ENCODE measurements around the gene MTM1.

Gene MTM1

GRCh38 chrX:150568320-150569154 lies at the start of gene MTM1:
TSS of gene MTM1 (plus strand) at chrX:150568621. CDS start at chrX:150592615, 23,994 bp downstream.
- peak; percentile 63 for DNase-seq (ENCODE audit: low read depth)

GRCh38 chrX:150522494-150522893 lies 45.9 kb upstream of the MTM1 start:
- DNase-seq (ENCODE audit: low read depth) = no peak

GRCh38 chrX:150525061-150525919 lies 43.1 kb upstream of the MTM1 start:
- DNase-seq (ENCODE audit: low read depth) = no peak

GRCh38 chrX:150526692-150527091 lies 41.7 kb upstream of the MTM1 start:
- DNase-seq (ENCODE audit: low read depth) = no peak

- DNase-seq (ENCODE audit: low read depth) = no peak
These were observed 41.3 kb upstream of the MTM1 start for GRCh38 chrX:150527108-150527507.

GRCh38 chrX:150529587-150529986 lies 38.8 kb upstream of the MTM1 start:
- DNase-seq (ENCODE audit: low read depth) = no peak

- DNase-seq (ENCODE audit: low read depth) = no peak
These were observed 37.6 kb upstream of the MTM1 start for GRCh38 chrX:150530821-150531220.

GRCh38 chrX:150531467-150531866 lies 37.0 kb upstream of the MTM1 start:
- DNase-seq (ENCODE audit: low read depth) = no peak

GRCh38 chrX:150533863-150534262 lies 34.6 kb upstream of the MTM1 start:
- DNase-seq (ENCODE audit: low read depth) = no peak

GRCh38 chrX:150536455-150537116 lies 31.8 kb upstream of the MTM1 start:
- DNase-seq (ENCODE audit: low read depth) = no peak

GRCh38 chrX:150537851-150538250 lies 30.6 kb upstream of the MTM1 start:
- no peak for DNase-seq (ENCODE audit: low read depth)

- DNase-seq (ENCODE audit: low read depth) = no peak
These were observed 27.5 kb upstream of the MTM1 start for GRCh38 chrX:150540965-150541364.

GRCh38 chrX:150542846-150543229 lies 25.6 kb upstream of the MTM1 start:
- DNase-seq (ENCODE audit: low read depth) = no peak

GRCh38 chrX:150543230-150544155 lies 24.9 kb upstream of the MTM1 start:
- no peak for DNase-seq (ENCODE audit: low read depth)

- no peak for DNase-seq (ENCODE audit: low read depth)
These were observed 24.1 kb upstream of the MTM1 start for GRCh38 chrX:150544222-150544787.

- no peak for DNase-seq (ENCODE audit: low read depth)
These were observed 23.3 kb upstream of the MTM1 start for GRCh38 chrX:150544835-150545770.

- DNase-seq (ENCODE audit: low read depth) = no peak
These were observed 21.7 kb upstream of the MTM1 start for GRCh38 chrX:150546711-150547153.

- DNase-seq (ENCODE audit: low read depth) = no peak
These were observed 20.9 kb upstream of the MTM1 start for GRCh38 chrX:150547375-150548115.

- no peak for DNase-seq (ENCODE audit: low read depth)
These were observed 20.2 kb upstream of the MTM1 start for GRCh38 chrX:150548251-150548650.

All from stimulated activated CD8-positive, alpha-beta memory T cell treated with anti-CD3 and anti-CD28 coated beads, Interleukin-15, amount 100 ng/mL, for 24 hours (primary cell).